ENCODE data around the gene ATE1. TPM values are rescaled to one million over a fixed set of nuclear protein-coding genes. Genes with fewer than 3 reads are reported as not detected.

The ATE1 gene
- total RNA-seq, 1 experiment from 2014 or later: 18.7 TPM

- no peak overlapping the region for H3K27ac Mint-ChIP-seq (ENCODE audit: unreplicated experiment)
- TF ChIP-seq, protein P1, sequence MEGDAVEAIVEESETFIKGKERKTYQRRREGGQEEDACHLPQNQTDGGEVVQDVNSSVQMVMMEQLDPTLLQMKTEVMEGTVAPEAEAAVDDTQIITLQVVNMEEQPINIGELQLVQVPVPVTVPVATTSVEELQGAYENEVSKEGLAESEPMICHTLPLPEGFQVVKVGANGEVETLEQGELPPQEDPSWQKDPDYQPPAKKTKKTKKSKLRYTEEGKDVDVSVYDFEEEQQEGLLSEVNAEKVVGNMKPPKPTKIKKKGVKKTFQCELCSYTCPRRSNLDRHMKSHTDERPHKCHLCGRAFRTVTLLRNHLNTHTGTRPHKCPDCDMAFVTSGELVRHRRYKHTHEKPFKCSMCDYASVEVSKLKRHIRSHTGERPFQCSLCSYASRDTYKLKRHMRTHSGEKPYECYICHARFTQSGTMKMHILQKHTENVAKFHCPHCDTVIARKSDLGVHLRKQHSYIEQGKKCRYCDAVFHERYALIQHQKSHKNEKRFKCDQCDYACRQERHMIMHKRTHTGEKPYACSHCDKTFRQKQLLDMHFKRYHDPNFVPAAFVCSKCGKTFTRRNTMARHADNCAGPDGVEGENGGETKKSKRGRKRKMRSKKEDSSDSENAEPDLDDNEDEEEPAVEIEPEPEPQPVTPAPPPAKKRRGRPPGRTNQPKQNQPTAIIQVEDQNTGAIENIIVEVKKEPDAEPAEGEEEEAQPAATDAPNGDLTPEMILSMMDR (IDR thresholded peaks at IDR 0.05; ENCODE audit: unreplicated experiment): no peak
- H3K27me3 Mint-ChIP-seq (ENCODE audit: unreplicated experiment): no peaks in the 10 kb centered on the region
- CTCF ChIA-PET: no interaction called here
- H3K4me3 Mint-ChIP-seq (ENCODE audit: low read depth, unreplicated experiment): no peak overlapping the region
- no peaks in the 10 kb centered on the region for H3K9me3 Mint-ChIP-seq (ENCODE audit: low read depth, unreplicated experiment)
- no peaks in the 10 kb centered on the region for H3K36me3 Mint-ChIP-seq (ENCODE audit: insufficient read depth, unreplicated experiment)
- no peaks in the 10 kb centered on the region for H3K4me1 Mint-ChIP-seq (ENCODE audit: low read depth, unreplicated experiment)
- DNase-seq: no peak
- BruUV-seq (replicated peaks): no TSS peak
- intact Hi-C loops (cut with micrococcal nuclease; ENCODE audit: unreplicated experiment): no loop called here
These were observed 114.5 kb downstream of the ATE1 start for GRCh38 chr10:121813211-121813815.

DNA sequence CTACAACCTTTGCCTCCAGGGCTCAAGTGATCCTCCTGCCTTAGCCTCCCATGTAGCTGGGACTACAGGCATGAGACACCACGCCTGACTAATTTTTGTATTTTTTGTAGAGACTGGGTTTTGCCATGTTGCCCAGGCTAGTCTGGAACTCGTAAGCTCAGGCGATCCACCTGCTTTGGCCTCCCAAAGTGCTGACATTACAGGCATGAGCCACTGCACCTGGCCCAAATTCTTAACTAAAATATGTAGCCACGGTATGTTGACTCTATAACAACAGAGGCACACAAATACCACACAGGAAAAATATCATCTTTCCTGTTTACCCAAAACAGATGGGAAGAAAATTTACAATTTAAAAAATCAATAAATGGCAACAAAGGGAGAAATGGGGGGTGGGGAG lies 115.8 kb downstream of the ATE1 start:
- Mint-ChIP-seq H3K9me3 (ENCODE audit: low read depth, unreplicated experiment) (no peaks in the 10 kb centered on the region), H3K27ac (ENCODE audit: unreplicated experiment) (no peak overlapping the region), H3K4me3 (ENCODE audit: low read depth, unreplicated experiment) (no peak overlapping the region), H3K4me1 (ENCODE audit: low read depth, unreplicated experiment) (no peaks in the 10 kb centered on the region), H3K36me3 (ENCODE audit: insufficient read depth, unreplicated experiment) (no peaks in the 10 kb centered on the region), H3K27me3 (ENCODE audit: unreplicated experiment) (no peaks in the 10 kb centered on the region)
- BruUV-seq (replicated peaks): no TSS peak
- TF ChIP-seq, protein P1 (IDR thresholded peaks at IDR 0.05; ENCODE audit: unreplicated experiment): no peak
- no peak for DNase-seq
- CTCF ChIA-PET: no interaction called here
- intact Hi-C loops (cut with micrococcal nuclease; ENCODE audit: unreplicated experiment): no loop called here

- Mint-ChIP-seq H3K27ac (ENCODE audit: unreplicated experiment) (no peak overlapping the region), H3K9me3 (ENCODE audit: low read depth, unreplicated experiment) (no peaks in the 10 kb centered on the region), H3K4me1 (ENCODE audit: low read depth, unreplicated experiment) (no peaks in the 10 kb centered on the region), H3K4me3 (ENCODE audit: low read depth, unreplicated experiment) (no peak overlapping the region), H3K36me3 (ENCODE audit: insufficient read depth, unreplicated experiment) (no peaks in the 10 kb centered on the region), H3K27me3 (ENCODE audit: unreplicated experiment) (no peaks in the 10 kb centered on the region)
- CTCF ChIA-PET: no interaction called here
- intact Hi-C loops (cut with micrococcal nuclease; ENCODE audit: unreplicated experiment): no loop called here
- TF ChIP-seq, protein P1 (IDR thresholded peaks at IDR 0.05; ENCODE audit: unreplicated experiment): no peak
- no peak for DNase-seq
- BruUV-seq (replicated peaks): no TSS peak
These were observed 116.4 kb downstream of the ATE1 start for GRCh38 chr10:121811386-121811785.

- Mint-ChIP-seq H3K4me1 (ENCODE audit: low read depth, unreplicated experiment) (no peaks in the 10 kb centered on the region), H3K27ac (ENCODE audit: unreplicated experiment) (no peak overlapping the region), H3K9me3 (ENCODE audit: low read depth, unreplicated experiment) (no peaks in the 10 kb centered on the region), H3K27me3 (ENCODE audit: unreplicated experiment) (no peaks in the 10 kb centered on the region), H3K4me3 (ENCODE audit: low read depth, unreplicated experiment) (no peak overlapping the region), H3K36me3 (ENCODE audit: insufficient read depth, unreplicated experiment) (no peaks in the 10 kb centered on the region)
- DNase-seq: no peak
- intact Hi-C loops (cut with micrococcal nuclease; ENCODE audit: unreplicated experiment): no loop called here
- CTCF ChIA-PET: no interaction called here
- no TSS peak for BruUV-seq (replicated peaks)
- TF ChIP-seq, protein P1 (IDR thresholded peaks at IDR 0.05; ENCODE audit: unreplicated experiment): no peak
These were observed 119.0 kb downstream of the ATE1 start for GRCh38 chr10:121808835-121809234.

All from Calu3 (cell line).